HepG2 (cell line): Measurements from ENCODE around the gene CHN1. TPM values are rescaled to one million over a fixed set of nuclear protein-coding genes. Genes with fewer than 3 reads are reported as not detected.

Experiments
- AHR ChIP-seq: IDR thresholded peaks from 2 replicates; pipeline ENCODE4 v1.6.1; 2018; ENCODE audit warnings: missing genetic modification reagents, missing compliant biosample characterization
- HDAC2 ChIP-seq: sonication (generic); formaldehyde crosslinking; IDR thresholded peaks from 2 replicates; pipeline ENCODE4 v1.4.0; 2020; ENCODE audit warnings: missing genetic modification reagents
- ISL2 ChIP-seq: sonication (generic); formaldehyde crosslinking; IDR thresholded peaks from 2 replicates; pipeline ENCODE4 v1.5.0; 2020; ENCODE audit warnings: missing genetic modification reagents
- RELA ChIP-seq: sonication (generic); formaldehyde crosslinking; IDR thresholded peaks from 2 replicates; pipeline ENCODE4 v1.4.0; 2020; ENCODE audit warnings: missing genetic modification reagents
- RFXAP ChIP-seq: sonication (generic); formaldehyde crosslinking; IDR thresholded peaks from 2 replicates; pipeline ENCODE4 v1.4.0; 2020; ENCODE audit warnings: missing genetic modification reagents, borderline replicate concordance
- SAP130 ChIP-seq: IDR thresholded peaks from 2 replicates; pipeline ENCODE4 v1.6.1; 2016; ENCODE audit warnings: low read depth
- SMYD3 ChIP-seq: sonication (generic); formaldehyde crosslinking; IDR thresholded peaks from 2 replicates; pipeline ENCODE4 v1.8.1; 2023; ENCODE audit warnings: mild to moderate bottlenecking, missing genetic modification reagents
- ZBTB14 ChIP-seq: sonication (generic); formaldehyde crosslinking; IDR thresholded peaks from 2 replicates; pipeline ENCODE4 v1.4.0; 2020; ENCODE audit warnings: missing genetic modification reagents
- ZBTB7B ChIP-seq: sonication (generic); formaldehyde crosslinking; IDR thresholded peaks from 2 replicates; pipeline ENCODE4 v1.4.0; 2020; ENCODE audit warnings: missing genetic modification reagents
- ZNF7 ChIP-seq: IDR thresholded peaks from 2 replicates; pipeline ENCODE4 v1.6.1; 2016; ENCODE audit warnings: missing biosample characterization, missing genetic modification reagents
- ZNF768 ChIP-seq: sonication (generic); formaldehyde crosslinking; IDR thresholded peaks from 2 replicates; pipeline ENCODE4 v1.4.0; 2020; ENCODE audit warnings: missing genetic modification reagents
- polyA plus RNA-seq, 8 experiments: library from polyadenylated mRNA; depleted of rRNA in 3 of 8; stranded (reverse) in 7 of 8; unstranded in 1 of 8; fragments of >200 nt; fragmentation: Illumina TruSeq in 4 of 8; extraction: Trizol in 4 of 8; gene quantifications; 2 replicates each; pipeline versions ENCODE4 v1.2.1 to v1.2.3, GENCODE V29; 2011 to 2016; ENCODE audit warnings: low read depth in 4 of 8, missing spikeins in 1 of 8, mixed read lengths in 1 of 8; ENCODE audit not compliant: insufficient read depth in 1 of 8
- total RNA-seq, 5 experiments: library from RNA; depleted of rRNA; stranded (reverse); fragments of >200 nt; fragmentation: Illumina TruSeq; extraction: Trizol; gene quantifications; 2 replicates each; pipeline ENCODE4 v1.2.3, GENCODE V29; 2016; ENCODE audit warnings: low read depth in 1 of 5
- TF ChIP-seq, protein P1 (sequence below): IDR thresholded peaks from 2 replicates; pipeline ENCODE4 v1.4.0; 2020; ENCODE audit warnings: mild to moderate bottlenecking, missing genetic modification reagents
- TF ChIP-seq, protein P2 (sequence below): IDR thresholded peaks from 2 replicates; pipeline ENCODE4 v1.6.1; 2016; ENCODE audit warnings: mild to moderate bottlenecking
- TF ChIP-seq, protein P3 (sequence below): sonication (generic); formaldehyde crosslinking; IDR thresholded peaks from 2 replicates; pipeline ENCODE4 v1.5.0; 2020; ENCODE audit warnings: mild to moderate bottlenecking, missing genetic modification reagents, borderline replicate concordance

The CHN1 gene
- total and polyA plus RNA-seq, 2 of the 13 experiments (the other 11 are each of a cell fraction or from before 2014, with no cell fraction given) = 2.8 to 3.5 TPM

GRCh38 chr2:174771631-174772471 is 233.3 kb downstream of the CHN1 start (continued):
- TF ChIP-seq, protein P1, sequence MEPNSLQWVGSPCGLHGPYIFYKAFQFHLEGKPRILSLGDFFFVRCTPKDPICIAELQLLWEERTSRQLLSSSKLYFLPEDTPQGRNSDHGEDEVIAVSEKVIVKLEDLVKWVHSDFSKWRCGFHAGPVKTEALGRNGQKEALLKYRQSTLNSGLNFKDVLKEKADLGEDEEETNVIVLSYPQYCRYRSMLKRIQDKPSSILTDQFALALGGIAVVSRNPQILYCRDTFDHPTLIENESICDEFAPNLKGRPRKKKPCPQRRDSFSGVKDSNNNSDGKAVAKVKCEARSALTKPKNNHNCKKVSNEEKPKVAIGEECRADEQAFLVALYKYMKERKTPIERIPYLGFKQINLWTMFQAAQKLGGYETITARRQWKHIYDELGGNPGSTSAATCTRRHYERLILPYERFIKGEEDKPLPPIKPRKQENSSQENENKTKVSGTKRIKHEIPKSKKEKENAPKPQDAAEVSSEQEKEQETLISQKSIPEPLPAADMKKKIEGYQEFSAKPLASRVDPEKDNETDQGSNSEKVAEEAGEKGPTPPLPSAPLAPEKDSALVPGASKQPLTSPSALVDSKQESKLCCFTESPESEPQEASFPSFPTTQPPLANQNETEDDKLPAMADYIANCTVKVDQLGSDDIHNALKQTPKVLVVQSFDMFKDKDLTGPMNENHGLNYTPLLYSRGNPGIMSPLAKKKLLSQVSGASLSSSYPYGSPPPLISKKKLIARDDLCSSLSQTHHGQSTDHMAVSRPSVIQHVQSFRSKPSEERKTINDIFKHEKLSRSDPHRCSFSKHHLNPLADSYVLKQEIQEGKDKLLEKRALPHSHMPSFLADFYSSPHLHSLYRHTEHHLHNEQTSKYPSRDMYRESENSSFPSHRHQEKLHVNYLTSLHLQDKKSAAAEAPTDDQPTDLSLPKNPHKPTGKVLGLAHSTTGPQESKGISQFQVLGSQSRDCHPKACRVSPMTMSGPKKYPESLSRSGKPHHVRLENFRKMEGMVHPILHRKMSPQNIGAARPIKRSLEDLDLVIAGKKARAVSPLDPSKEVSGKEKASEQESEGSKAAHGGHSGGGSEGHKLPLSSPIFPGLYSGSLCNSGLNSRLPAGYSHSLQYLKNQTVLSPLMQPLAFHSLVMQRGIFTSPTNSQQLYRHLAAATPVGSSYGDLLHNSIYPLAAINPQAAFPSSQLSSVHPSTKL (CRISPR knock-in tag) = 0 out of 2 replicates have a peak, but pooled peaks have one; percentile 25
- TF ChIP-seq ZNF768 (CRISPR knock-in tag) (0 out of 2 replicates have a peak, but pooled peaks have one; percentile 16), AHR (CRISPR knock-in tag) (peak; percentile 35; the same call in 1 of the 2 replicates), RELA (CRISPR knock-in tag) (0 out of 2 replicates have a peak, but pooled peaks have one; percentile 68), ZBTB14 (CRISPR knock-in tag) (no peak), SMYD3 (CRISPR knock-in tag) (no peak), ISL2 (CRISPR knock-in tag) (peak; percentile 32), ZNF7 (CRISPR knock-in tag) (no peak), HDAC2 (CRISPR knock-in tag) (peak; percentile 29; the same call in 1 of the 2 replicates), RFXAP (CRISPR knock-in tag) (peak; percentile 41; the same call in 1 of the 2 replicates), SAP130 (0 out of 2 replicates have a peak, but pooled peaks have one; percentile 19), ZBTB7B (no peak)
- TF ChIP-seq, protein P2, sequence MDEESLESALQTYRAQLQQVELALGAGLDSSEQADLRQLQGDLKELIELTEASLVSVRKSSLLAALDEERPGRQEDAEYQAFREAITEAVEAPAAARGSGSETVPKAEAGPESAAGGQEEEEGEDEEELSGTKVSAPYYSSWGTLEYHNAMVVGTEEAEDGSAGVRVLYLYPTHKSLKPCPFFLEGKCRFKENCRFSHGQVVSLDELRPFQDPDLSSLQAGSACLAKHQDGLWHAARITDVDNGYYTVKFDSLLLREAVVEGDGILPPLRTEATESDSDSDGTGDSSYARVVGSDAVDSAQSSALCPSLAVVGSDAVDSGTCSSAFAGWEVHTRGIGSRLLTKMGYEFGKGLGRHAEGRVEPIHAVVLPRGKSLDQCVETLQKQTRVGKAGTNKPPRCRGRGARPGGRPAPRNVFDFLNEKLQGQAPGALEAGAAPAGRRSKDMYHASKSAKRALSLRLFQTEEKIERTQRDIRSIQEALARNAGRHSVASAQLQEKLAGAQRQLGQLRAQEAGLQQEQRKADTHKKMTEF (CRISPR knock-in tag) = peak; percentile 48; the same call in 1 of the 2 replicates
- TF ChIP-seq, protein P3, sequence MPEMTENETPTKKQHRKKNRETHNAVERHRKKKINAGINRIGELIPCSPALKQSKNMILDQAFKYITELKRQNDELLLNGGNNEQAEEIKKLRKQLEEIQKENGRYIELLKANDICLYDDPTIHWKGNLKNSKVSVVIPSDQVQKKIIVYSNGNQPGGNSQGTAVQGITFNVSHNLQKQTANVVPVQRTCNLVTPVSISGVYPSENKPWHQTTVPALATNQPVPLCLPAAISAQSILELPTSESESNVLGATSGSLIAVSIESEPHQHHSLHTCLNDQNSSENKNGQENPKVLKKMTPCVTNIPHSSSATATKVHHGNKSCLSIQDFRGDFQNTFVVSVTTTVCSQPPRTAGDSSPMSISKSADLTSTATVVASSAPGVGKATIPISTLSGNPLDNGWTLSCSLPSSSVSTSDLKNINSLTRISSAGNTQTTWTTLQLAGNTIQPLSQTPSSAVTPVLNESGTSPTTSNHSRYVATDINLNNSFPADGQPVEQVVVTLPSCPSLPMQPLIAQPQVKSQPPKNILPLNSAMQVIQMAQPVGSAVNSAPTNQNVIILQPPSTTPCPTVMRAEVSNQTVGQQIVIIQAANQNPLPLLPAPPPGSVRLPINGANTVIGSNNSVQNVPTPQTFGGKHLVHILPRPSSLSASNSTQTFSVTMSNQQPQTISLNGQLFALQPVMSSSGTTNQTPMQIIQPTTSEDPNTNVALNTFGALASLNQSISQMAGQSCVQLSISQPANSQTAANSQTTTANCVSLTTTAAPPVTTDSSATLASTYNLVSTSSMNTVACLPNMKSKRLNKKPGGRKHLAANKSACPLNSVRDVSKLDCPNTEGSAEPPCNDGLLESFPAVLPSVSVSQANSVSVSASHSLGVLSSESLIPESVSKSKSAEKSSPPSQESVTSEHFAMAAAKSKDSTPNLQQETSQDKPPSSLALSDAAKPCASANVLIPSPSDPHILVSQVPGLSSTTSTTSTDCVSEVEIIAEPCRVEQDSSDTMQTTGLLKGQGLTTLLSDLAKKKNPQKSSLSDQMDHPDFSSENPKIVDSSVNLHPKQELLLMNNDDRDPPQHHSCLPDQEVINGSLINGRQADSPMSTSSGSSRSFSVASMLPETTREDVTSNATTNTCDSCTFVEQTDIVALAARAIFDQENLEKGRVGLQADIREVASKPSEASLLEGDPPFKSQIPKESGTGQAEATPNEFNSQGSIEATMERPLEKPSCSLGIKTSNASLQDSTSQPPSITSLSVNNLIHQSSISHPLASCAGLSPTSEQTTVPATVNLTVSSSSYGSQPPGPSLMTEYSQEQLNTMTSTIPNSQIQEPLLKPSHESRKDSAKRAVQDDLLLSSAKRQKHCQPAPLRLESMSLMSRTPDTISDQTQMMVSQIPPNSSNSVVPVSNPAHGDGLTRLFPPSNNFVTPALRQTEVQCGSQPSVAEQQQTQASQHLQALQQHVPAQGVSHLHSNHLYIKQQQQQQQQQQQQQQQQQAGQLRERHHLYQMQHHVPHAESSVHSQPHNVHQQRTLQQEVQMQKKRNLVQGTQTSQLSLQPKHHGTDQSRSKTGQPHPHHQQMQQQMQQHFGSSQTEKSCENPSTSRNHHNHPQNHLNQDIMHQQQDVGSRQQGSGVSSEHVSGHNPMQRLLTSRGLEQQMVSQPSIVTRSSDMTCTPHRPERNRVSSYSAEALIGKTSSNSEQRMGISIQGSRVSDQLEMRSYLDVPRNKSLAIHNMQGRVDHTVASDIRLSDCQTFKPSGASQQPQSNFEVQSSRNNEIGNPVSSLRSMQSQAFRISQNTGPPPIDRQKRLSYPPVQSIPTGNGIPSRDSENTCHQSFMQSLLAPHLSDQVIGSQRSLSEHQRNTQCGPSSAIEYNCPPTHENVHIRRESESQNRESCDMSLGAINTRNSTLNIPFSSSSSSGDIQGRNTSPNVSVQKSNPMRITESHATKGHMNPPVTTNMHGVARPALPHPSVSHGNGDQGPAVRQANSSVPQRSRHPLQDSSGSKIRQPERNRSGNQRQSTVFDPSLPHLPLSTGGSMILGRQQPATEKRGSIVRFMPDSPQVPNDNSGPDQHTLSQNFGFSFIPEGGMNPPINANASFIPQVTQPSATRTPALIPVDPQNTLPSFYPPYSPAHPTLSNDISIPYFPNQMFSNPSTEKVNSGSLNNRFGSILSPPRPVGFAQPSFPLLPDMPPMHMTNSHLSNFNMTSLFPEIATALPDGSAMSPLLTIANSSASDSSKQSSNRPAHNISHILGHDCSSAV (CRISPR knock-in tag) = no peak
